Pancreas (tissue), 10 donors: ENCODE results near the gene ARHGAP19. TPM values are rescaled to one million over a fixed set of nuclear protein-coding genes. Genes with fewer than 3 reads are reported as not detected.

Experiments used
- ATAC-seq, 4 donors: fragments of 200-7000 bp; cut with Tn5 transposase; one replicate each; pipeline versions ENCODE4 v1.8.0 to v1.9.1; 2020; ENCODE audit warnings: mild to moderate bottlenecking in 4 of 4, moderate library complexity in 4 of 4
- DNase-seq, 6 donors: peaks; one replicate each; pipeline ENCODE4 v3.0.0-alpha.2; 2020
- FAIRE-seq: peaks from 2 replicates; lab custom pipeline; 2012; peaks lifted over from hg19 to GRCh38; lab: Jason Lieb, UNC
- H3K27ac ChIP-seq, 4 donors: fragments of 200-600 bp; sonication (generic); 1 replicate in 3 of 4; 2 replicates in 1 of 4; pipeline versions ENCODE4 v1.5.0 to v1.8.0; 2020
- H3K27me3 ChIP-seq, 4 donors: fragments of 200-600 bp; one replicate each; pipeline ENCODE4 v1.8.0; 2021
- H3K36me3 ChIP-seq, 3 donors: fragments of 200-600 bp; sonication (generic) in 1 of 3; one replicate each; pipeline versions ENCODE4 v1.5.0 to v1.8.0; 2020 to 2021
- H3K4me1 ChIP-seq, 3 donors: fragments of 200-600 bp; one replicate each; pipeline ENCODE4 v1.8.0; 2021
- H3K4me3 ChIP-seq, 4 donors: fragments of 200-600 bp; sonication (generic) in 2 of 4; one replicate each; pipeline versions ENCODE4 v1.5.0 to v1.8.0; 2020 to 2021
- H3K9me3 ChIP-seq, 4 donors: fragments of 200-600 bp; one replicate each; pipeline ENCODE4 v1.8.0; 2021
- WGBS, 2 donors: extraction: QIAGEN DNeasy Blood & Tissue Kit; methylation state at CpG; one replicate each; pipeline ENCODE4 v1.1.7; 2013; 5-methylcytosine and 5-hydroxymethylcytosine counted together
- intact Hi-C, 3 donors: fragments of 100-400 bp; cut with DNase I; formaldehyde crosslinking; loops; one replicate each; pipeline versions ENCODE4 v1.11.1 to v1.14.2; 2022
- polyA plus RNA-seq, 2 donors: library from polyadenylated mRNA; stranded (reverse); fragments of 200-250 nt; gene quantifications; one replicate each; pipeline ENCODE4 v1.2.3, GENCODE V29; 2013
- total RNA-seq, 6 donors: library from RNA; stranded (reverse); fragmentation: NEBNext Ultra II Directional in 4 of 6; extraction: Animal tissue kit (Norgen Biotek cat#: 25700) in 4 of 6; gene quantifications; one replicate each; pipeline versions ENCODE4 v1.2.1 to v1.2.4, GENCODE V29; 2021 to 2023
- TF ChIP-seq, protein P1 (sequence below), 4 donors: fragments of 200-600 bp; sonication (generic) in 3 of 4; IDR thresholded peaks; one replicate each; pipeline versions ENCODE4 v1.5.0 to v1.8.0; 2021; ENCODE audit warnings: antibody characterized with exemption in 4 of 4
- donor health status: healthy with polysubstance abuse.
- donor health status: DM: no; HTN: no; CAD: no; lungs with moderate emphysema.
- donor health status: DM: no; HTN: no; CAD: no.
- donor health status: control.
- donor health status: control.
- donor health status: Bipolar disorder and iron deficiency.
- donor health status: DM: yes; HTN: yes; CAD: no.
- donor health status: DM: no; HTN: no; CAD: no.
- donor health status: DM: no; HTN: no; CAD: no.
- donor health status: DM: yes; HTN: yes; CAD: no.

Gene ARHGAP19
- total and polyA plus RNA-seq, 8 donors = 1.1 to 4.8 (median 2.4) TPM

DNA sequence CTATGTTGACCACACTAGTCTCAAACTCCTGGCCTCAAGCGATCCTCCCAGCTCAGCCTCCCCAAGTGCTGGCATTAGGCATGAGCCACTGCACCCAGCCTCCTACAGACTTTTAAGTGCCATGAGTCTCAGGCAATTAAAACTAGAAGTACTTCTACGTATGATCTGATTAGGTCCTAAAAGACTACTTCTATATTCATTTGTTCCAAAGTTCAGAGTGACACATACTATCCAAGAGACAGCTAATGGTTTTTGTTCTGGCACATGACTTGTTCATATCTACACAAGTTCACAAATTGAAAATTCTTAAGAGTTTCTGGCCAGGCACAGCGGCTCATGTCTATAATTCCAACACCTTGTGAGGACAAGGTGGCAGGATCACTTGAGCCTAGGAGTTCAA, 11.7 kb downstream of the ARHGAP19 start:
- no peak for FAIRE-seq
- H3K4me3 ChIP-seq = no peak overlapping the region
- TF ChIP-seq, protein P1, sequence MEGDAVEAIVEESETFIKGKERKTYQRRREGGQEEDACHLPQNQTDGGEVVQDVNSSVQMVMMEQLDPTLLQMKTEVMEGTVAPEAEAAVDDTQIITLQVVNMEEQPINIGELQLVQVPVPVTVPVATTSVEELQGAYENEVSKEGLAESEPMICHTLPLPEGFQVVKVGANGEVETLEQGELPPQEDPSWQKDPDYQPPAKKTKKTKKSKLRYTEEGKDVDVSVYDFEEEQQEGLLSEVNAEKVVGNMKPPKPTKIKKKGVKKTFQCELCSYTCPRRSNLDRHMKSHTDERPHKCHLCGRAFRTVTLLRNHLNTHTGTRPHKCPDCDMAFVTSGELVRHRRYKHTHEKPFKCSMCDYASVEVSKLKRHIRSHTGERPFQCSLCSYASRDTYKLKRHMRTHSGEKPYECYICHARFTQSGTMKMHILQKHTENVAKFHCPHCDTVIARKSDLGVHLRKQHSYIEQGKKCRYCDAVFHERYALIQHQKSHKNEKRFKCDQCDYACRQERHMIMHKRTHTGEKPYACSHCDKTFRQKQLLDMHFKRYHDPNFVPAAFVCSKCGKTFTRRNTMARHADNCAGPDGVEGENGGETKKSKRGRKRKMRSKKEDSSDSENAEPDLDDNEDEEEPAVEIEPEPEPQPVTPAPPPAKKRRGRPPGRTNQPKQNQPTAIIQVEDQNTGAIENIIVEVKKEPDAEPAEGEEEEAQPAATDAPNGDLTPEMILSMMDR (IDR thresholded peaks at IDR 0.05) = no peak
- intact Hi-C loops = loop anchor here in 1 of 3 donors (10.0 kb wide), 1 partner anchor 54 kb away; the partner anchor contains the start of gene FRAT2
- no peak for DNase-seq
- no peaks in the 10 kb centered on the region for H3K36me3 ChIP-seq
- whole genome bisulfite sequencing, 2 donors = 68 to 87% methylated on average over 3 of the region's 3 CpGs
- peaks cover 0 to 15% (median 4%) of the 10 kb centered on the region in 3 donors for H3K4me1 ChIP-seq
- no peak for ATAC-seq
- no peaks in the 10 kb centered on the region for H3K27me3 ChIP-seq
- no peaks in the 10 kb centered on the region for H3K9me3 ChIP-seq
- H3K27ac ChIP-seq = no peak overlapping the region

DNA sequence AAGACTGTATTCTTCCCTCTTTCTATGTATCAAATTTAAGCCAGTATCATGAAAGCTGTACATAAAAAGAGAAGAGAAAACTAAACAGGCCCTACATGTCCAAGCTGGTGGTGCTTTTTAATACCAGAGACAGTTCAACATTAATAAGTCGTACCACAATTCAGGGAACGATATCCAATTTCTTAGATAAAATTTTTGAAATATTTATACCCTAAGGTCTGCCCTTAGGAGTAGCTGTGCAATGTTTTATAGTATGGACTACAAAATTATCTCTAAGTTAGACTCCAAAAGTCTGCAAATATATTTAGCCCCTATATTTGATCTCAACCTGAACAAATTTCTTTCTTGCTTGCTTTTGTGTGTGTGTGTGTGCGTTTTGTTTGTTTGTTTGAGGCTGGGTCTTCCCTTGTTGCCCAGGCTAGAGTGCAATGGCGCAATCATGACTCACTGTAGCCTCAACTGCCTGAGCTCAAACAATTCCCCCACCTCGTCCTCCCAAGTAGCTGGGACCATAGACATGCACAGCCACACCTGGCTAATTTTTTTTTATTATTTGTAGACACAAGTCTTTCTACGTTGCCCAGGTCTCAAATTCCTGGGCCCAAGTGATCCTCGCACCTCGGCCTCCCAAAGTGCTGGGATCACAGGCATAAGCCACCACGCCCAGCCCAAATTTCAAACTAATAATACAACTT, 13.2 kb downstream of the ARHGAP19 start:
- H3K4me3 ChIP-seq = no peak overlapping the region
- no peak for DNase-seq
- H3K36me3 ChIP-seq = no peaks in the 10 kb centered on the region
- TF ChIP-seq, protein P1 (IDR thresholded peaks at IDR 0.05) = no peak
- WGBS, 2 donors = 77 to 78% methylated on average over 9 of the region's 9 CpGs
- FAIRE-seq = no peak
- H3K27me3 ChIP-seq = no peaks in the 10 kb centered on the region
- intact Hi-C loops = no loop called here
- peak overlapping the region in 2 of 4 donors; percentile 17 to 45 for H3K27ac ChIP-seq
- peaks cover 0 to 15% (median 4%) of the 10 kb centered on the region in 3 donors for H3K4me1 ChIP-seq
- ATAC-seq = peak in 3 of 4 donors; percentile 9 to 37 (median 26)
- no peaks in the 10 kb centered on the region for H3K9me3 ChIP-seq

DNA sequence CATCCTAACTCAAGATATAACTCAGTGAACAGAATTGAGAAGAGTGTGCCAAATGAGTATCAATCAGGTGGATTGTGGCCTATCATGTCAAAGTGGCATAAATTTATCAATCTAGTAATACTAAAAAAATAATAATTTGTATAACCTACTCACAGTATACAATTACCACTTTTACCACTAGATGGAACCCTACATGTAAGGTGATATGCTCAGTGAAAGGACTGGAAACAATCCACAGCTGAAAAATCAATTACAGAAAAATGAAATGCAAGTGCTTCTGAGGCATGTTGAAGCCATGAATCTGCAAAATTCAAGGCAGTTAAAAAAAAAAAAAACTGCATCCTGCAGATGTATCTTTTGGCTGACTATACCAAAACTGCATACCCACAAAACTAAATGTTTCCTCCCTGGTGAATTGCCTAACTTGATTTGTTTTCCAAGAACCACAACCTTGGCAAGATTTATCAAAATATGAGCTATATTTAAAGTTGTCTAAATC, 13.9 kb downstream of the ARHGAP19 start:
- Histone ChIP-seq H3K4me3 (no peak overlapping the region), H3K36me3 (no peaks in the 10 kb centered on the region), H3K27ac (peak overlapping the region in 2 of 4 donors; percentile 17 to 45), H3K4me1 (peaks cover 0 to 15% (median 4%) of the 10 kb centered on the region in 3 donors), H3K27me3 (no peaks in the 10 kb centered on the region), H3K9me3 (no peaks in the 10 kb centered on the region)
- peak; percentile 65 for FAIRE-seq
- intact Hi-C loops = no loop called here
- TF ChIP-seq, protein P1 (IDR thresholded peaks at IDR 0.05) = peak; percentile 6 to 65 (median 50)
- no peak for DNase-seq
- ATAC-seq = peak; percentile 91 to 99 (median 96)

DNA sequence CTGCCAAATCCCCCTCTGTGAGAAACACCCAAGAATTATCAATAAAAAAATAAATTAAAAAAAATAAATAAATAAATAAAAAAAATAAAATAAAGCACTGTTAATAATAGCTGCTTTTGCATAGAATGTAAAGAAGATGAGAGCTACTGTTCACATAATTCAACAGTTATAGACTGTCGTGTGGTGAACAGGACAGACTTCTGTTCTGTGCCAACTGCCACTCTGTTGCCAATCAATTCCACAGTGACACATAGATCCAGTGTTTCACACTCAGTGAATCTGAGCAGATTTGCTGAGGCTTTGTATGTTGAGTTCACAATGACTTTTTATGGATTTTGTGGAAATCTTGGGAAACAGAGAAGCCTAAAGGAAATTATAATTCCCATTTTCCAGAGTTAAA, 14.9 kb downstream of the ARHGAP19 start:
- ATAC-seq (no peak), DNase-seq (no peak), FAIRE-seq (no peak)
- Histone ChIP-seq H3K9me3 (no peaks in the 10 kb centered on the region), H3K4me3 (no peak overlapping the region), H3K36me3 (no peaks in the 10 kb centered on the region), H3K27me3 (no peaks in the 10 kb centered on the region), H3K4me1 (peaks cover 0 to 15% (median 4%) of the 10 kb centered on the region in 3 donors), H3K27ac (no peak overlapping the region)
- TF ChIP-seq, protein P1 (IDR thresholded peaks at IDR 0.05) = no peak
- intact Hi-C loops = no loop called here
- WGBS, 2 donors = 32 to 38% methylated on average over 1 of the region's 1 CpG

DNA sequence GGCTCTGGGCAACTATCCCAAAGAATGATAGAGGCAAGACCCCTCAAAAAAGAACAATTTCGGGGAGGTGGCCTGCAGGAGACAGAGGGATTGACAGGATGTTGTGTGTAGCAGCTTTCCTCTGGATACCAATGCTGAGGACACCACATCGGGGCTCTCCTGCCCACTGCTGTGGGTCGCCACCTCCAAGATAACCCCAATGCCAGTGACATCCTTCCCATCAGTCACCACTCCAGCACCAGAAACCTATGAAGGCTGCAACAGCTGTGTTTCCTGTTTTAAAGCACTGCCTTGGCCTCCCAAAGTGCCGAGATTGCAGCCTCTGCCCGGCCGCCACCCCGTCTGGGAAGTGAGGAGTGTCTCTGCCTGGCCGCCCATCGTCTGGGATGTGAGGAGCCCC, 17.6 kb downstream of the ARHGAP19 start:
- Histone ChIP-seq H3K36me3 (no peaks in the 10 kb centered on the region), H3K4me3 (no peak overlapping the region), H3K9me3 (no peaks in the 10 kb centered on the region), H3K27ac (no peak overlapping the region), H3K4me1 (peaks cover 0 to 15% (median 4%) of the 10 kb centered on the region in 3 donors), H3K27me3 (no peaks in the 10 kb centered on the region)
- DNase-seq (no peak), ATAC-seq (no peak), FAIRE-seq (no peak)
- intact Hi-C loops = no loop called here
- TF ChIP-seq, protein P1 (IDR thresholded peaks at IDR 0.05) = no peak
- WGBS, 2 donors = 75 to 80% methylated on average over 3 of the region's 9 CpGs
